SK-N-SH treated with all-trans-retinoic acid at 6 μM for 48 hours (cell line): ENCODE data around the gene KCNMA1.
"Not testable (repeated sequence)": the region's sequence is repeated elsewhere in the genome, so short reads cannot be mapped to it uniquely, and the experiment has no call there.

Experiments
- ARNTL ChIP-seq: fragments of 450-650 bp; formaldehyde crosslinking; IDR thresholded peaks from 2 replicates; pipeline ENCODE4 v1.5.0; 2020; ENCODE audit warnings: low read depth, mild to moderate bottlenecking, moderate library complexity, borderline replicate concordance
- PATZ1 ChIP-seq: fragments of 250-450 bp; sonication (Bioruptor Pico); IDR thresholded peaks from 2 replicates; pipeline ENCODE4 v1.8.0; 2020; ENCODE audit warnings: mild to moderate bottlenecking, moderate library complexity, borderline replicate concordance

GRCh38 chr10:77519791-77520190 is 117.8 kb downstream of the KCNMA1 start:
- not testable (repeated sequence) for TF ChIP-seq ARNTL (CRISPR knock-in tag); PATZ1
